Spleen (tissue), 7 donors: ENCODE results near the gene MACROD2.

Source experiments
- CTCF ChIP-seq, 11 experiments: fragments of 200-600 bp in 7 of 11; fragments of 450-650 bp in 4 of 11; sonication (generic) in 4 of 11; IDR thresholded peaks in 8 of 11; conservative IDR thresholded peaks in 3 of 11; 1 replicate in 7 of 11; 2 replicates in 4 of 11; pipeline versions ENCODE4 v1.4.0 to v1.8.0; 2016 to 2021; ENCODE audit warnings: antibody characterized with exemption in 11 of 11, inconsistent platforms in 4 of 11, mild to moderate bottlenecking in 1 of 11
- POLR2A ChIP-seq, 3 donors: fragments of 450-650 bp; IDR thresholded peaks; one replicate each; pipeline ENCODE4 v1.5.1; 2017; ENCODE audit warnings: antibody characterized with exemption in 3 of 3, mild to moderate bottlenecking in 1 of 3
- POLR2AphosphoS5 ChIP-seq, 3 donors: sonication (generic); formaldehyde crosslinking; IDR thresholded peaks; one replicate each; pipeline ENCODE4 v1.5.1; 2017; ENCODE audit warnings: antibody characterized with exemption in 3 of 3
- donor health status: DM: no; HTN: no; CAD: no; lungs with moderate emphysema.
- donor health status: DM: no; HTN: no; CAD: no.
- donor health status: DM: no; HTN: no; CAD: no.

GRCh38 chr20:14775778-14776177 lies 780.5 kb downstream of the MACROD2 start:
- TF ChIP-seq CTCF (IDR thresholded peaks at IDR 0.05 in 8 of 11, conservative IDR thresholded peaks at IDR 0.05 in 3 of 11), result no peak
- TF ChIP-seq POLR2AphosphoS5 (IDR thresholded peaks at IDR 0.05), result no peak
- no peak for TF ChIP-seq POLR2A (IDR thresholded peaks at IDR 0.05)
